Stimulated activated CD8-positive, alpha-beta memory T cell treated with anti-CD3 and anti-CD28 coated beads, Interleukin-7, amount 100 ng/mL, for 48 hours (primary cell): Measurements from ENCODE around the gene CEP128.

Experiments used
- DNase-seq, 2 donors: peaks; one replicate each; pipeline ENCODE4 v3.0.0-alpha.2; 2020; ENCODE audit warnings: low read depth in 1 of 2; ENCODE audit errors: extremely low read depth in 1 of 2

CEP128 gene

DNA sequence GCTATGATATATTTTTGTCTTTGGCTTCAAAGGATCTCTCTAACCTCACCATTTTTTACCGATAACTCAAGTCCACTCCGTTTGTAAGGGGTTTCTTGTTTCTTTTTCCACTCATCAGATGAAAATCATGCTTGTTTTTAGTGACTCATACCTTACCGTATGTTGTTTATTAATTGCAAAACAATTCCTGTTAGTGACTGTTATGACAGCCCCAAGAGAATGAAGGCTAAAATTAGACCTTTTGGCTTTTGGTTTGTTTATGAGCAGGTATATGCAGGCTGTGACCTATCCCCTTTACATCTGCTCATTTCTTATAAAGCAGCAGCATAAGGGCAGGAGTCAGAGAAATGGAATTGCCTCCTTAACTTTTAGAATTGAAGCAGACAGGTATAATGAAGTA lies 319.8 kb downstream of the CEP128 start:
- no peak for DNase-seq

DNA sequence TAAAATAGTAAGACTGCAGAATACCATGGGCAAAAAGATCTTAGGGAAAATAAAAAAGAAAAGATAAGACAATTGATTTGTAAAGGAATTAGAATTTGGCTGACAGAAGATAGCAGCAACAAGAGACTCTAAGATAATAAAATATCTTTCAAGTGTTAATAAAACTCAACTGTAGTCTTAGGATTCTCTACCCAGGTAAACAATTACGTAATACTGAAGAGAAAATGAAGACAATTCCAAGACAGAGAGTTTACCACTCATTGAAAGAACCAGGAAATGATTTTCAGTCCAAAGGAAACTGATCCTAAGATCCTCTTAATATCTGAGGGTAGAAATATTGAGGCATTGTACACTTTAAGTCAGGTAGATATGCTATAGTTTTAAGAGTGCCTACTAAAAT lies 321.1 kb downstream of the CEP128 start:
- no peak for DNase-seq

DNA sequence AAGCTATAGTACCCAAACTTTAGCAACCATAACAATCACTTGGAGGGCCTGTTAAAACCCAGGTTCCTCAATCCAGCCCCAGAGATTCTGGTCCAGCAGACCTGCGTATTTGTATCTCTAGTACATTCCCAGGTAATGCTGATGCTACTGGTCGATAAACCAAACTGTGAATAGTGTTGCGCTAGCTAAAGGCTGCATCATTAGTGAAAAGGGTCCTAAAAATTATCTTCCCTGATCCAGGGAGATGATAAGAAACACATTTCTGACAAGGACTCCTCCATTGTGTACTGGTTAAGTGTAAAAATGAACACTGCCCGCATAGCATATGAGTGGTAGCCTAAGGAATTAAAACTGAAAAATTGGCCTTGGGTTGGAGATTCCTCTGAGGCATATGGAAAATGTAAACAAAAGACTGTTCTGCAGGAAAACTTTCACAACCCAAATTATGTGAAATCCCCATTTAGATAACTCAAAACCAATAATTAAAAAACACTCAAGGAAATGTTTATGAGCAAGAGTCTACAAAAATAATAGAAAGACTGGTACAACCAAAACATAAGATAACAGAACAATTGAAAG lies 322.7 kb downstream of the CEP128 start:
- no peak for DNase-seq

DNA sequence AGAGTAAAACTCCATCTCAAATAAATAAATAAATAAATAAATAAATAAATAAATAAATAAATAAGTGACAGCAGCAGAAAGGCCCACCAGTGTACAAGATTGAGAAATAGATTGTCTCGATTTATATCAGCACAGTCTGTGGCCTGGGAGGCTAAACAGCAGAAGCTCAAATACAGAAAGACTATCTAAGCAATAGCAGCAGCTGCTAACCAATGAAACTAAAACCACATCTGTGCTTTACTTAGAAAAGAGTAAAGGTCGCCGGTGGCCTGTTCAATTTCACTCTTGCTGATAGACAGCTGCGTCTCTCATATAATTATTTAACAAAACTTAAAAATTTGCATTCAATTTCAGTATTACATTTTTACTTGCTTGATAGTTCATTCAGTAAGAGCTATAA lies 325.7 kb downstream of the CEP128 start:
- DNase-seq = no peak

DNA sequence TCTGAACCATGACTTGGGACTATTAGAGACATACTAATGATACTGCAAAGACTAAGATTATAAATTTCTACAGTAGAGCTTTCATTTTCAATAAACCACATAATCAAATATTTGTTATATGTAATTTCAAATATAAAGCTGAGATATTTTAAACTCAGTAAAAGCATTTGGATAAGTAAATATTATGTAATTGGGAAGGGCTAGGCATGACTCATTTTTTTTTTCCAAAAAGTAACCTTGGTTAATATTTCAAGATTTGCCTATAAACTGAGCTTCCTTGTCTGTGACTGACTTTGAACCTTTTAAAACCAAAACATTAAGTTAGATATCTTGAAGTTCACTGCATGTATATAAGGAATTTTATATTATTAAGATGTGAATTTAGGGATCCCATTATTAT lies 332.5 kb downstream of the CEP128 start:
- no peak for DNase-seq

DNA sequence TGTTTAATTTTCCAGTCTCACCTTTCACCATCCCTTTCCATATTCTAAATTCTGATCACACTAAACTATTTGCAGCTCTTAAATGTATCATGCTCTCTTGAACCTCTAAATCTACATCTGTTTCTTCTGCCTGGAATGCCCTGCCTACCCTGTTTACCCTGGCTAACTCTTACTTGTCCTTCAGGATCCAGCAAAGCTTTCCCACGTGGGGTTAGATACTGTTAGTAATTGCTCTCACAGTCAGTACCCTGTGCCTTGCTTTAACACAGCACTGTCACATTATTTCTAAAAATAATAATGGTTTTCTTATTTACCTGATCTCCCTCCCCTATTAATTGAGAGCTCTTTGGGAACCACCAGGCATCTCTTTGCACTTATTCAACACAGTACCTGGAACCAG lies 333.0 kb downstream of the CEP128 start:
- no peak for DNase-seq

DNA sequence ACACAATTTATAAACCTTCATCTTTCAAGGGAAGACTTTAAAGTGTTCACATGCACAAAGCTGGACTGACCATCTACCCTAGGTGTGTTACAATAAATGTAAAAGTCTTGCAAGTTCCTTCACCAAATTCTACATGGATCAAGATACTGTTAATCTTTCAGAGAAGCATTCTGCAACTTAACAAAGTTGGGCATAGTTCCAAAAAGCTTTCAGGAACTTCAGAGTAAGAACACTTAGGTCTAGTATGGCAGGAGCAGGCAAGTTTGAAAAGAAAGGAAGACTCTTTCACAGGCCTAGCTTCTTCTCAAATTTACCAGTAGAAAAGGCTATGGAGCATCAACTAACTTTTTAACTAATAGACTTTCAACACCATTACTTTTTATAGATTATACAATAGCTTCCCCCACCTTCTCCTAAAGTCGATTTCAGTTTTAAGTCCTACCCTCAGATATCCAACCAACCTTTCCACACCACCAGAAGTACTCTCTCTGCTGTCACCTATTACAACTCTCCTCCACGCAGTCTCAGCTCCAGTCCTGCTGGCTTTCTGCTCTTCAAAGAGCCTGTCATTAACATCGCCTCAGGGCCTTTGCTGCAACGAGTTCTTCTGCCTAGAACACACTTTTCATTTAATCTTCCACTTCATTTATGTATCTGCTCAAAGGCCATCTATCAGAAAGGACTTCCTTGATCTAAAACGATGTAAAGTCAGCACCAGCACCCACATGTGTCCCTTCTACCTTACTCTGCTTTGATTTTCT lies 333.9 kb downstream of the CEP128 start:
- DNase-seq = no peak

DNA sequence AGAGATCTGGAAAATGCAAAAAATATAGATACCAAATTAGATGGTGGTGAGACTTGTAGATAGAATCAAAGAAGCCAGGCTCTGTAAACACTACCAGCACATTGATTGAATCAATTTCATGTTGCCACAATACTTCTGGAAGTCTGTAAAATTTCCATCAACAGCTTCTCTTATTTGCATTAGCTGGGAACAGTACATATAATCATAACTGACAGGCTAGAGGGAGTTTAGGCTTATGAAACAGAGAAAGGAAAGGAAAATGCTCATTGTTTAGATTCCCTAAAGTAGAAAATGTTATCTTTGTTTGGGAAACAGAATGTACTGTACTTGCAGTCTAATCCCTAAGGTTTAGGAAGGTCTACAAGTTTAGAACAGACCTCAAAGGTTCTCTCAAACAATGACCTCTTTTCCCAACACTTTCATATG lies 335.2 kb downstream of the CEP128 start:
- DNase-seq = no peak

DNA sequence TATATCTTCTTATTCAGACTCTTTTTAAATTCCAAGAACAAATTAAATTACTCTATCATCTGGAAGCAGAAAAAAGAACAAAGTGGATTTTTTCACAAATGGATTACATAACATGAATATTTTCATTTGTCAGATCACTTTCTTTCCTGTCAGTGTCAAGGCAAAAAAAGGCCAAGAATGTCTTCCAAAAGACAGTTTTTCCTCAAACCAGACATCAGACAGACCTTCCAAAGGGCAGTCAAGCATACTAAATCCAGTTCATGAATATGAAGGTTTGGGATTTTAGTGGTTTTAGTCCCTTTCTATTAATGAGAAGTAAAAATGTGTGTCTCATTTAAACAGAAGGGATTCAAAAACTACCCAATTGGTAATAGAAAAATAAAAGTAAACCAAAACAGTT lies 336.0 kb downstream of the CEP128 start:
- DNase-seq = no peak

DNA sequence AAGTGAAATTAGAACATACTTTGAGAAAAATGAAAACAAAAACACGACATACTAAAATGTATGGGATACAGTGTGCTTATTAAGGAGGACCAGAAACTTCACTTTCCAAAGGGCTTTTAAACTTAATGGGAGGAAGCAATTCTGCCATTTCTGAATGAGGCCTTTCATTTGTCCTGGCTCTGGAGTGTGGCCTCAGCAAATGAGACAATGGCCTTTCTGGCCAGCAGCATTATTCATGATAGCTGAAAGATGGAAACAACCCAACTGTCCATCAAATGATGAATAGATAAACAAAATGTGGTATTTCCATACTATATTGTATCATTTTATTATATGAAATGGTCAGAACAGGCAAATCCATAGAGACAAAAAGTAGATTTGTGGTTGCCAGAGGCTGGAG lies 338.6 kb downstream of the CEP128 start:
- no peak for DNase-seq

DNA sequence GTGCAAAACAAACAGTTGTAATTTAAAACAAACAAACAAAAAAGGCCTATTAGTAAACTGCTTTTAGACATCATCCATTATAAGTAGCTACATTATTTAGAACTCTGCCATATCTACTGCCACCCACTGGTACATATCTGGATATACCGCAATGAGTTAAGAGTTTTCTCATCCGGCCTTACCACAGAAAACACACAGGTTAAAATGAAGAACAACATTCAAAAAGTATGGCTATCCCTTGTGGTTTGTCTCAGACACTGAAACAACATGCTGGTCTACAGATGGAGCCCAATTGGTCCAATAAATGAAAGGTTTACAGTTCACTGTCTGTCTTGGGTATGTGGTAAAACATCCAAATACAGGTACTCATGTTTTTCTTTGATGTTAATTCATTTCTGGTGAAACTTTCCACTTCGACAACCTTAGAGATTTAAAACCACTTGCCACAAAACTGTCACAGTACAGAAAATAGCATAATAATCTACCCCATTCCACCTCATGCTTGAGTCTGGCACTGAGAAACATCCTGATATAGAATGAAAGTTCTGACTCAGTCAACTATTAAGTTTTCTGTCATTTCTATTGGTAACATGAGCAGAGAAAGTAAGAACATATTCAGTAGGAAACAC lies 354.3 kb downstream of the CEP128 start:
- no peak for DNase-seq

DNA sequence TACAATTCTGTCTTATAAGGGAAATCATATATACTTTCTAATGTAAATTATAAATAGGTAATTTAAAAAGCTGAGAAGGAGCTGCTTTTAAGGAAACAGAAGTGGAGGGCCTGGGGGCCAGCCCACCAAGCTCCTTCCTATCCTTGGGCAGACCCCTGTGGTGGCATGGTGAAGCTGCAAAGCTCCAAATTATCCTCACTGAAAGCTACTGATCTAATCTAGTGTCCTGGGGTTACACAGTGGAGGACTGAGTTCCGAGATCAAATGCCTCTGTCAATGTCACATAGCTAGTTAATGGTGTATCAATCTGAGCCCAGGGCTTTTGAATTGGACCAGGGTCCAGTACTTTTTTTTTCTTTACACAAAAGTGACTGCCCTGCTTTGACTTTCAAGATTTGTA lies 355.4 kb downstream of the CEP128 start:
- DNase-seq = no peak

DNA sequence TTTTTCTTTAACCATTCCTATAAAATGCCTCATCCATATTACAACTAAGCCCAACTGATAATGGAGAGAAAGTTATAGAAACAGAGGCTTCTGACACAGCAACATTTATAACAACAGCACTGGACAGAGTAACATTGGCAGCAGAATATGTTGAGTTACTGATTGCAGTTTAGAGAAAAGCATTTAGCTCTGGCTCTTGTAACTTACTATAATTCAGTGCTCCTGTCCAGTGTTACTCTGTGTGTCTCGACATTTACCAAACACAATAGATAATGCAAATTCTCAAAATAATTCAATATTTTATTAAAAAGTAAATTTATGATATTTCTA lies 356.1 kb downstream of the CEP128 start:
- DNase-seq = no peak

DNA sequence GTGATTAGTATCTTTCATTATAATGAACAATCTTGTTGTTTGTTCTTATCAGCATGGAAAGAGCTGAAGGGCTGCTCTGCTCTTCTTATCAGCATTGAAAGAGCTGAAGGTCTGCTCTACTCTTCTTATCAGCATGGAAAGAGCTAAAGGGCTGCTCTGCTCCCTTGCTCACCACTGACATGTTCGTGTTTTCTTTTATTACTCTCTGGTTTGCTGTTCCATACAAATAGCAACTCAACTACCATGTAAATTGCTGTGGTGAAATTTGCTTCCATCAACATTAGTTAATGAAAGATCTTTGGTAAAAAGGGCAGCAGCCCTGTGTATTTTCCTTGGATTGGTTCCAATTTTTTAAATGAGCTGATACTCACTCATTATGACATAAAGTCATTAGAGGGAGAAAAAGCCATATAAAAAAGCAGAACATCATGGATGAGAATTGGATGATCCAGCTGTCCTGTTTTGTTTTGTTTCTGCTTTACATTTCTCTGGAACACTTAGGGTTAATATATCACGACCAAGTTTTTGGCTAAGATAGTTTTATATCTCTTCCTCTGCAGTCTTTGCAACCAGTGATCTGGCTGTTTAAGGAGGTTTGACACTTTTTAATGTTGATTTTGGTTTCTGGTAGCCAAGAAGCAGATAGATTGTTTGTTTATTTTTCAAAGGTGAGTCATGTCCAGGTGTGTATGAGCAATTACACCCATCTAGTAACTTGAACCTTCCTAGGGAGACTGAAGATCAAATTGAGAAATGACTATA lies 356.6 kb downstream of the CEP128 start:
- no peak for DNase-seq

DNA sequence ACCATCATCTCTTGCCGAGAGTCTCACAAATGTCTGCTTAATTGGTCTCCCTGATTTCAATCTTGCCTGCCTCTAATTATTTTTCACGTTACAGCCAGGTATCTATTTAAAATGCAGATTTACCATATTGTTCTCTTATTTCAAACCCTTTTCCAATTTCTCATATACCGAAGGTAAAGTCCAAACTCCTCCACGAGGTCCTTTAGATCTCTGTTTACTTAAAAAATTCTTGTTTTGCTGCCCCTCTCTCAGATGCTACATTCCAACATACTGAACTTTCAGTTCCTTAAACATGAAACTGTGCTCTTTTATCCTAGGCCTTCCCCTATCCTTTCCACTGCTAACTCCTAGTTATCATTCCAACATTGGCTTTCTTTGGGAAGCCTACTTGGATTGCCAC lies 363.9 kb downstream of the CEP128 start:
- no peak for DNase-seq

DNA sequence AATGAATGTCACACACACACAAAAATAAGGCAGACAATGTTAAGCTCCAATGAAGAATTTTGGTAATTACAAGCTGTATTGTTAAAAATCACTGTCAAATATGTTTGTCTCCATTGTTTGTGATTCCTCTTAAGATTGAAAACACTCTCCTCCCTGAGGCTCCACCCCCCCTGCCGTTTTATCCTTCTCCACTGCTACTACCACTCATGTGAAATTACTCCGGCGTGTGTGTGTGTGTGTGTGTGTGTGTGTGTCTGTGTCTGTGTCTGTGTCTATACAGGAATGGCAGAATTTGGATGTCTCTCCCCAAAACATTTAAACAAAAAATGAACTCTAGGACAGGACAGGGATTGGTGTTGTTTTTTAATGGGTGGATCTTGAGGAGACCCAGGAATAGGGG lies 365.1 kb downstream of the CEP128 start:
- DNase-seq = no peak

DNA sequence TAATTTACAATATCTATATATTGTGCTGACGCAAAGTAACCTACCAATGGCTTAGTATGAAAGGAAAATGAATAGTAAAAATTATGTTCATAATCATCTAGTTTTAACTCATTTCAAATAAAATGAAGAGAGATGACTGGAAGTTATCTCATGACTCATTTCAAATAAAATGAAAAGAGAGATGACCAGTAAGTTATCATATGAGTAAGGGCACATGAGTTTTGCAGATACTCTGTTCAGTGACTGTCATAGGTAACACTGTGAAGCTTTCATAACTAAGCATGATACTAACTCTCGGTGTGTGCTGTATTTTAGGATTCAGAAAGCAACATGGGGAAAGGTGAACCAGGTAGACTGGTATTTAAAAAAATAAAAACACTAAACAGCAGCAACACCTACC lies 365.8 kb downstream of the CEP128 start:
- no peak for DNase-seq

DNA sequence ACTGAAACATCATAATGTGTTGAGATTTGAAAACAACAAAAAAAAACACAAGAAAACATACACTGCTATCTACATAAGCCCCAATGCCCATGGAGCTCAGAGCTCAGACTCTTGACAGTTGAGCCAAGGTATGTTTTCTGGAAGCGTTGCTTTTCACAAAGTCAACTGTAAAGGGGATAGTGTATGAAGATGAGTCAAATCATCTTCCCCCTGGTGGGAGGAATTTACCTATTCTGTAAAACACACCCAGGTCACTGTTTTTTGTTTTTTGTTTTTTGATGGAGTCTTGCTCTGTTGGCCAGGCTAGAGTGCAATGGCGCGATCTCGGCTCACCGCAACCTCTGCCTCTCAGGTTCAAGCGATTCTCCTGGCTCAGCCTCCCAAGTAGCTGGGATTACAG lies 368.9 kb downstream of the CEP128 start:
- DNase-seq = no peak

DNA sequence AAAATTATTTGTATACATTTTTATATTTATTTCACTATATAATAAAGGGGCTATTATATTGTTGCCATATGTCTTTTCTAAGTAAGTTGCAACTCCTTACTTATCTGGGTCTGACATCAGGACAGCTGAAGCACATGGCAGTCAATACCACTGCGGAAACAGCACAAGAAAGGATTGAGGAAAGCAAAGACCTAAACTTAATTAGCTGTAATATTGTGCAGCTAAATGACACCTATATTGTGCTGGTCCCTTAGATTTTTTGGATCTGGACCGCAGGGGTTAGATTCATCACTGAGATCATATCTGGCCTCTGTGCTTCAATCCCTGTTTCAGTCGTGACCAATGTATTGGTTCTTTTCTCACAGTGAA lies 370.6 kb downstream of the CEP128 start:
- DNase-seq = no peak

DNA sequence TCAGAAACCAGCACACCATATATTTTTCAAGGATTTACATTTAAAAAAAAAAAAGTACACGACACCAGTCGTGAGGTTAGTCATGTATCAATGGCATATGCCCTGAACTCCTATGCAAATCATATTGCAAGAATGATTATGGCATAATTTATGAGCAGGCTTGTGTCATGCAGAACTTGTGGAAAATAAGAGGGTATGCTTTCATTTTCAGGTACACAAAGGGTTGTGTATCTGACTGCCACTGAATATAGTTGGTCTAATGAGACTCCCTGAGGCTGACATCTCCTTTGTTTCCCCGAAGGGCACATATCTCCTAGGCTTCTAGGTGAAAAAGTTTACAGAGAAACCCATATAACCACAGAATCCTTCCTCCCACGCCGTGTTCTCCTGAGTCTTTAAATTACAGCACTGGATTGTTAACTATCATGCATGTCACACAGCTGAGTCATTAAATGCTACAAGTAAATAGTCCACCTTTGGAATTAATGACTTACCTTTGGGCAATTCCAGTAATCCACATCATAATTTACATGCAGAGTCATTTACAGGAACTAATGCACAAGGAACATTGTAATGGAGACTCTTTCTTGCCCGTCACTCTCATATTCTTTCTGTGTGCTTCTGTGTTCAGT lies 373.5 kb downstream of the CEP128 start:
- no peak for DNase-seq

DNA sequence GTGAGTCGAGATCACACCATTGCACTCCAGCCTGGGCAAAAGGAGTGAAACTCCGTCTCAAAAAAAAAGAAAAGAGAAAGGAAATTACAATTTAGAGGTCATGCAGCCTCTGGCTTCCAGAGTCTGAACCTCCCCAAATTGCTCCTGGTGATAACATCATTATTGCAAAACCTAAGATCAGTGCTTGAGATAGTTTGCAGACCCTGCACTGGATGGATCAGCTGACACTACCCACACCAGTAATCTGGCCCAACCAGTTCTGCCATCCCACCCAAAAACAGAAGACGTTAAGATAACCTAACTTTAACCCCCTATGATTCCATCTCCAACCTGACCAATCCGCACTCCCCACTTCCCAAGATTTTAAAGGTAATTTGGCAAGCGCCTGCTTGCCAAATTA lies 376.5 kb downstream of the CEP128 start:
- DNase-seq = no peak
